Thoracic aorta (tissue), 2 donors: ENCODE data around the gene VIPR2. TPM values are rescaled to one million over a fixed set of nuclear protein-coding genes. Genes with fewer than 3 reads are reported as not detected.

Source experiments
- ATAC-seq: fragments of 150-250 bp; one replicate; pipeline ENCODE4 v1.8.0; 2017; ENCODE audit warnings: low read depth; ENCODE audit not compliant: insufficient number of reproducible peaks, low FRiP score
- DNase-seq: peaks from one replicate; pipeline ENCODE4 v3.0.0-alpha.2; 2020; ENCODE audit warnings: low spot score
- H3K27ac ChIP-seq, 2 donors: fragments of 200-600 bp; sonication (generic); 1 replicate in 1 of 2; 2 replicates in 1 of 2; pipeline ENCODE4 v1.5.1; 2016; ENCODE audit warnings: mild to moderate bottlenecking in 2 of 2, moderate library complexity in 2 of 2
- H3K27me3 ChIP-seq: fragments of 200-600 bp; sonication (generic); replicated peaks from 2 replicates; pipeline ENCODE4 v1.6.0; 2016; ENCODE audit warnings: mild to moderate bottlenecking; ENCODE audit not compliant: insufficient read depth
- H3K36me3 ChIP-seq: fragments of 200-600 bp; sonication (generic); one replicate; pipeline ENCODE4 v1.5.1; 2016
- H3K4me1 ChIP-seq, 2 donors: fragments of 200-600 bp; sonication (generic); 1 replicate in 1 of 2; 2 replicates in 1 of 2; pipeline versions ENCODE4 v1.5.1 to v1.6.0; 2016; ENCODE audit warnings: low read depth in 2 of 2, mild to moderate bottlenecking in 1 of 2; ENCODE audit not compliant: control insufficient read depth in 1 of 2
- H3K4me3 ChIP-seq: fragments of 200-600 bp; sonication (generic); 2 replicates; pipeline ENCODE4 v1.5.1; 2016; ENCODE audit warnings: mild to moderate bottlenecking
- H3K9me3 ChIP-seq: fragments of 200-600 bp; sonication (generic); 2 replicates; pipeline ENCODE4 v1.5.1; 2016
- CTCF ChIP-seq: fragments of 200-600 bp; sonication (generic); IDR thresholded peaks from one replicate; pipeline ENCODE4 v1.5.1; 2019; ENCODE audit warnings: antibody characterized with exemption
- total RNA-seq, 2 donors: library from RNA; depleted of rRNA; stranded (reverse); fragments of >200 nt; gene quantifications; one replicate each; pipeline versions ENCODE4 v1.1.0 to v1.2.3, GENCODE V29; 2016

Gene VIPR2
- total RNA-seq, 2 donors from 2014 or later, result 18.3 to 29.5 TPM

- ATAC-seq (no peak), DNase-seq (no peak)
- peak overlapping the region; percentile 82 to 83 for H3K27ac ChIP-seq
- no peaks in the 10 kb centered on the region for H3K9me3 ChIP-seq
- no peak for TF ChIP-seq CTCF
- H3K36me3 ChIP-seq, result no peaks in the 10 kb centered on the region
- no peak overlapping the region for H3K4me3 ChIP-seq
- peaks cover 32 to 45% of the 10 kb centered on the region in 2 donors for H3K4me1 ChIP-seq
- H3K27me3 ChIP-seq, result no peaks in the 10 kb centered on the region
These were observed 75.7 kb downstream of the VIPR2 start for GRCh38 chr7:159068893-159069448.

GRCh38 chr7:159068488-159068811 lies 76.2 kb downstream of the VIPR2 start:
- H3K9me3 ChIP-seq, result no peaks in the 10 kb centered on the region
- TF ChIP-seq CTCF, result no peak
- DNase-seq (no peak), ATAC-seq (no peak)
- H3K4me3 ChIP-seq, result peak overlapping the region; percentile 18
- H3K4me1 ChIP-seq, result peaks cover 32 to 45% of the 10 kb centered on the region in 2 donors
- H3K27me3 ChIP-seq, result no peaks in the 10 kb centered on the region
- H3K36me3 ChIP-seq, result no peaks in the 10 kb centered on the region
- peak overlapping the region; percentile 82 to 83 for H3K27ac ChIP-seq

- DNase-seq (no peak), ATAC-seq (no peak)
- Histone ChIP-seq H3K27ac (peak overlapping the region; percentile 82 to 83), H3K36me3 (no peaks in the 10 kb centered on the region), H3K4me1 (peaks cover 32 to 45% of the 10 kb centered on the region in 2 donors), H3K27me3 (no peaks in the 10 kb centered on the region), H3K4me3 (peak overlapping the region; percentile 18), H3K9me3 (no peaks in the 10 kb centered on the region)
- no peak for TF ChIP-seq CTCF
These were observed 76.8 kb downstream of the VIPR2 start for GRCh38 chr7:159067576-159068487.

- ATAC-seq (no peak), DNase-seq (no peak)
- Histone ChIP-seq H3K9me3 (no peaks in the 10 kb centered on the region), H3K4me3 (no peak overlapping the region), H3K27me3 (no peaks in the 10 kb centered on the region), H3K27ac (peak overlapping the region; percentile 82 to 83), H3K36me3 (no peaks in the 10 kb centered on the region), H3K4me1 (peaks cover 32 to 45% of the 10 kb centered on the region in 2 donors)
- TF ChIP-seq CTCF, result no peak
These were observed 77.7 kb downstream of the VIPR2 start for GRCh38 chr7:159066816-159067575.
